GM12878 (cell line): Measurements from ENCODE around the gene ITPKB. TPM values are rescaled to one million over a fixed set of nuclear protein-coding genes. Genes with fewer than 3 reads are reported as not detected.

Experiments
- ATF7 ChIP-seq: fragments of 450-650 bp; IDR thresholded peaks from 2 replicates; pipeline ENCODE4 v1.6.1; 2016; ENCODE audit warnings: low read depth, mild to moderate bottlenecking
- BHLHE40 ChIP-seq, 2 experiments: fragments of 450-650 bp in 1 of 2; IDR thresholded peaks; 2 replicates each; pipeline ENCODE4 v1.6.1; 2011 to 2017; ENCODE audit warnings: low read depth in 2 of 2, borderline replicate concordance in 1 of 2, improper control_type of control experiment in 1 of 2, low read length in 1 of 2, mild to moderate bottlenecking in 1 of 2
- CHD2 ChIP-seq: IDR thresholded peaks from 2 replicates; pipeline ENCODE4 v1.6.1; 2011; ENCODE audit warnings: low read depth, low read length, improper control_type of control experiment, borderline replicate concordance
- EED ChIP-seq: sonication (generic); IDR thresholded peaks from 2 replicates; pipeline ENCODE4 v1.6.1; 2016; ENCODE audit warnings: antibody characterized with exemption, low read depth
- EP300 ChIP-seq, 2 experiments: fragments of 150-350 bp in 1 of 2; IDR thresholded peaks; 2 replicates each; pipeline ENCODE4 v1.6.1; 2011 to 2012; ENCODE audit warnings: low read depth in 2 of 2, low read length in 2 of 2, borderline replicate concordance in 1 of 2, improper control_type of control experiment in 1 of 2, inconsistent platforms in 1 of 2; ENCODE audit not compliant: control insufficient read depth in 1 of 2
- IKZF1 ChIP-seq: fragments of 450-650 bp; conservative IDR thresholded peaks from 2 replicates; pipeline ENCODE4 v1.6.1; 2017; ENCODE audit warnings: antibody characterized with exemption, mild to moderate bottlenecking
- MTA3 ChIP-seq: IDR thresholded peaks from 2 replicates; pipeline ENCODE4 v1.6.1; 2012; ENCODE audit warnings: low read length, inconsistent platforms, borderline replicate concordance
- MXI1 ChIP-seq: fragments of 150-350 bp; IDR thresholded peaks from 2 replicates; pipeline ENCODE4 v1.6.1; 2011; ENCODE audit warnings: low read depth, mild to moderate bottlenecking, inconsistent platforms, low read length, improper control_type of control experiment
- POLR2AphosphoS5 ChIP-seq: IDR thresholded peaks from 2 replicates; pipeline ENCODE4 v1.6.1; 2011; ENCODE audit warnings: mild to moderate bottlenecking, low read length, inconsistent platforms
- RAD51 ChIP-seq: fragments of 450-650 bp; IDR thresholded peaks from 2 replicates; pipeline ENCODE4 v1.6.1; 2016; ENCODE audit warnings: moderate library complexity, mild to moderate bottlenecking, inconsistent platforms
- RFX5 ChIP-seq: IDR thresholded peaks from 2 replicates; pipeline ENCODE4 v1.6.1; 2011; ENCODE audit warnings: low read depth, low read length, improper control_type of control experiment
- SIN3A ChIP-seq: IDR thresholded peaks from 2 replicates; pipeline ENCODE4 v1.6.1; 2012; ENCODE audit warnings: low read depth, low read length, improper control_type of control experiment
- SMAD1 ChIP-seq: fragments of 450-650 bp; IDR thresholded peaks from 2 replicates; pipeline ENCODE4 v1.6.1; 2018; ENCODE audit warnings: mild to moderate bottlenecking, low read depth; ENCODE audit not compliant: partially characterized antibody
- TARDBP ChIP-seq: IDR thresholded peaks from 2 replicates; pipeline ENCODE4 v1.6.1; 2016; ENCODE audit warnings: borderline replicate concordance
- polyA plus RNA-seq, 11 experiments: library from polyadenylated mRNA; depleted of rRNA in 4 of 11; unstranded in 6 of 11; stranded (reverse) in 5 of 11; fragments of >200 nt; fragmentation: Nextera tagmentation in 4 of 11; fragmentation: Illumina TruSeq in 1 of 11; extraction: Ambion mirVana in 4 of 11; extraction: Trizol in 1 of 11; gene quantifications; 1 replicate in 1 of 11; 2 replicates in 10 of 11; pipeline versions ENCODE4 v1.2.1 to v1.2.3, GENCODE V29; 2011 to 2016; ENCODE audit warnings: inconsistent platforms in 2 of 11, missing spikeins in 2 of 11, low read depth in 1 of 11
- total RNA-seq, 4 experiments: library from RNA; depleted of rRNA in 3 of 4; stranded (reverse); fragments of >200 nt in 3 of 4; fragmentation: Illumina TruSeq in 1 of 4; extraction: Trizol in 1 of 4; gene quantifications; 2 replicates each; pipeline versions ENCODE4 v1.2.1 to v1.2.3, GENCODE V29; 2013 to 2021
- TF ChIP-seq, protein P1 (sequence below): fragments of 450-650 bp; IDR thresholded peaks from 2 replicates; pipeline ENCODE4 v1.6.1; 2016; ENCODE audit warnings: mild to moderate bottlenecking
- TF ChIP-seq, protein P2 (sequence below): fragments of 450-650 bp; IDR thresholded peaks from 2 replicates; pipeline ENCODE4 v1.6.1; 2017; ENCODE audit warnings: low read depth, mild to moderate bottlenecking, moderate library complexity
- TF ChIP-seq, protein P3 (sequence below): IDR thresholded peaks from 2 replicates; pipeline ENCODE4 v1.6.1; 2012; ENCODE audit warnings: low read length, inconsistent platforms
- TF ChIP-seq, protein P4 (sequence below): fragments of 450-650 bp; IDR thresholded peaks from 2 replicates; pipeline ENCODE4 v1.6.1; 2017; ENCODE audit warnings: borderline replicate concordance
- TF ChIP-seq, protein P5 (sequence below): IDR thresholded peaks from 2 replicates; pipeline ENCODE4 v1.6.1; 2011; ENCODE audit warnings: low read depth, low read length, improper control_type of control experiment, borderline replicate concordance
- TF ChIP-seq, protein P6 (sequence below): fragments of 450-650 bp; IDR thresholded peaks from 2 replicates; pipeline ENCODE4 v1.6.1; 2018; ENCODE audit warnings: mild to moderate bottlenecking, low read depth, moderate library complexity; ENCODE audit not compliant: partially characterized antibody

Gene ITPKB
- total and polyA plus RNA-seq, 10 of the 15 experiments (the other 5 are each of a cell fraction or from before 2014, with no cell fraction given) = 1.3 to 38.7 (median 12.9) TPM

DNA sequence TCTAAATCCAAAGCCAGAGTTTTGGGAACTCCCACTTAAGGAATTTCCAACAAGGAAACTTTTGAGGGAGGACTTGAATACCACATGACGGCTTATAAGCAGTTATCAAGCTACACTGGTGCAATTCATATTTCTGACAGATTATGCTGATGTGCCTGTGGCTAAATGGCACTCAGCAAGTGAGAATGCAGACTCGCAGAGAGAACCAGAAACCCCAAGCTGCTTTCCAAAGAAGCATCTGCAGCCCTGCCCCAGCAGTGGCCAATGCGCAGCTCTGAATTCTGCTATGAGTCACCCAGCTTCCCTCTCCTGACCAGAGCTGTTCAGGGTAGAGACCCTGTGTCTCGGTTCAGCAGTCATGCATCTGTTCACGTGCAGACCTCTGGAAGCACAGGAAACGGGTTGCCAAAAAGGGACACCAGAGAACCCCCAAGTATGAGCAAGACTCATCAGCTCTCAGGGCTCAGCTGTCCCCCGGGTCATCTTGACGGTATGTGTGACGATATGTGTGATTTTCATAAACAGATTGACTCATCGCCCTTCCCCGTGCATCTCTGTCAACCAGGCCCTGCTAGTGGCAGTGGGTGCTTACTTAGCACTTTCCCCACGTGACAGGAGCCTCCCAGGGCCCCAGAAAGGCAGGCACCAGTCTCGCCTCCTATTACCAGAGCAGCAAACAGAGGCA, 76.3 kb downstream of the ITPKB start (continued):
- TF ChIP-seq, protein P1, sequence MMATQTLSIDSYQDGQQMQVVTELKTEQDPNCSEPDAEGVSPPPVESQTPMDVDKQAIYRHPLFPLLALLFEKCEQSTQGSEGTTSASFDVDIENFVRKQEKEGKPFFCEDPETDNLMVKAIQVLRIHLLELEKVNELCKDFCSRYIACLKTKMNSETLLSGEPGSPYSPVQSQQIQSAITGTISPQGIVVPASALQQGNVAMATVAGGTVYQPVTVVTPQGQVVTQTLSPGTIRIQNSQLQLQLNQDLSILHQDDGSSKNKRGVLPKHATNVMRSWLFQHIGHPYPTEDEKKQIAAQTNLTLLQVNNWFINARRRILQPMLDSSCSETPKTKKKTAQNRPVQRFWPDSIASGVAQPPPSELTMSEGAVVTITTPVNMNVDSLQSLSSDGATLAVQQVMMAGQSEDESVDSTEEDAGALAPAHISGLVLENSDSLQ = peak; percentile 88
- TF ChIP-seq MTA3 (peak; percentile 97), RAD51 (peak; percentile 96), RFX5 (0 out of 2 replicates have a peak, but pooled peaks have one; percentile 49), ATF7 (peak; percentile 97), SMAD1 (peak; percentile 41), CHD2 (peak; percentile 84; the same call in 1 of the 2 replicates), BHLHE40 (IDR thresholded peaks at IDR 0.05; ENCODE audit: borderline replicate concordance in 1 of 2, low read depth in 2 of 2, low read length in 1 of 2) (peak; percentile 100), EP300 (IDR thresholded peaks at IDR 0.05; ENCODE audit: borderline replicate concordance in 1 of 2, control insufficient read depth in 1 of 2, low read depth in 2 of 2, low read length in 2 of 2) (peak; percentile 98), IKZF1 (peak; percentile 99), POLR2AphosphoS5 (peak; percentile 40; the same call in 1 of the 2 replicates), SIN3A (peak; percentile 84; the same call in 1 of the 2 replicates), TARDBP (peak; percentile 85; the same call in 1 of the 2 replicates), EED (peak; percentile 100), MXI1 (peak; percentile 93)
- TF ChIP-seq, protein P2, sequence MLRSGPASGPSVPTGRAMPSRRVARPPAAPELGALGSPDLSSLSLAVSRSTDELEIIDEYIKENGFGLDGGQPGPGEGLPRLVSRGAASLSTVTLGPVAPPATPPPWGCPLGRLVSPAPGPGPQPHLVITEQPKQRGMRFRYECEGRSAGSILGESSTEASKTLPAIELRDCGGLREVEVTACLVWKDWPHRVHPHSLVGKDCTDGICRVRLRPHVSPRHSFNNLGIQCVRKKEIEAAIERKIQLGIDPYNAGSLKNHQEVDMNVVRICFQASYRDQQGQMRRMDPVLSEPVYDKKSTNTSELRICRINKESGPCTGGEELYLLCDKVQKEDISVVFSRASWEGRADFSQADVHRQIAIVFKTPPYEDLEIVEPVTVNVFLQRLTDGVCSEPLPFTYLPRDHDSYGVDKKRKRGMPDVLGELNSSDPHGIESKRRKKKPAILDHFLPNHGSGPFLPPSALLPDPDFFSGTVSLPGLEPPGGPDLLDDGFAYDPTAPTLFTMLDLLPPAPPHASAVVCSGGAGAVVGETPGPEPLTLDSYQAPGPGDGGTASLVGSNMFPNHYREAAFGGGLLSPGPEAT = peak; percentile 94
- TF ChIP-seq, protein P3, sequence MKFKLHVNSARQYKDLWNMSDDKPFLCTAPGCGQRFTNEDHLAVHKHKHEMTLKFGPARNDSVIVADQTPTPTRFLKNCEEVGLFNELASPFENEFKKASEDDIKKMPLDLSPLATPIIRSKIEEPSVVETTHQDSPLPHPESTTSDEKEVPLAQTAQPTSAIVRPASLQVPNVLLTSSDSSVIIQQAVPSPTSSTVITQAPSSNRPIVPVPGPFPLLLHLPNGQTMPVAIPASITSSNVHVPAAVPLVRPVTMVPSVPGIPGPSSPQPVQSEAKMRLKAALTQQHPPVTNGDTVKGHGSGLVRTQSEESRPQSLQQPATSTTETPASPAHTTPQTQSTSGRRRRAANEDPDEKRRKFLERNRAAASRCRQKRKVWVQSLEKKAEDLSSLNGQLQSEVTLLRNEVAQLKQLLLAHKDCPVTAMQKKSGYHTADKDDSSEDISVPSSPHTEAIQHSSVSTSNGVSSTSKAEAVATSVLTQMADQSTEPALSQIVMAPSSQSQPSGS = peak; percentile 99
- TF ChIP-seq, protein P4, sequence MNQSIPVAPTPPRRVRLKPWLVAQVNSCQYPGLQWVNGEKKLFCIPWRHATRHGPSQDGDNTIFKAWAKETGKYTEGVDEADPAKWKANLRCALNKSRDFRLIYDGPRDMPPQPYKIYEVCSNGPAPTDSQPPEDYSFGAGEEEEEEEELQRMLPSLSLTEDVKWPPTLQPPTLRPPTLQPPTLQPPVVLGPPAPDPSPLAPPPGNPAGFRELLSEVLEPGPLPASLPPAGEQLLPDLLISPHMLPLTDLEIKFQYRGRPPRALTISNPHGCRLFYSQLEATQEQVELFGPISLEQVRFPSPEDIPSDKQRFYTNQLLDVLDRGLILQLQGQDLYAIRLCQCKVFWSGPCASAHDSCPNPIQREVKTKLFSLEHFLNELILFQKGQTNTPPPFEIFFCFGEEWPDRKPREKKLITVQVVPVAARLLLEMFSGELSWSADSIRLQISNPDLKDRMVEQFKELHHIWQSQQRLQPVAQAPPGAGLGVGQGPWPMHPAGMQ = no peak
- TF ChIP-seq, protein P5, sequence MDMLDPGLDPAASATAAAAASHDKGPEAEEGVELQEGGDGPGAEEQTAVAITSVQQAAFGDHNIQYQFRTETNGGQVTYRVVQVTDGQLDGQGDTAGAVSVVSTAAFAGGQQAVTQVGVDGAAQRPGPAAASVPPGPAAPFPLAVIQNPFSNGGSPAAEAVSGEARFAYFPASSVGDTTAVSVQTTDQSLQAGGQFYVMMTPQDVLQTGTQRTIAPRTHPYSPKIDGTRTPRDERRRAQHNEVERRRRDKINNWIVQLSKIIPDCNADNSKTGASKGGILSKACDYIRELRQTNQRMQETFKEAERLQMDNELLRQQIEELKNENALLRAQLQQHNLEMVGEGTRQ = peak; percentile 85
- TF ChIP-seq, protein P6, sequence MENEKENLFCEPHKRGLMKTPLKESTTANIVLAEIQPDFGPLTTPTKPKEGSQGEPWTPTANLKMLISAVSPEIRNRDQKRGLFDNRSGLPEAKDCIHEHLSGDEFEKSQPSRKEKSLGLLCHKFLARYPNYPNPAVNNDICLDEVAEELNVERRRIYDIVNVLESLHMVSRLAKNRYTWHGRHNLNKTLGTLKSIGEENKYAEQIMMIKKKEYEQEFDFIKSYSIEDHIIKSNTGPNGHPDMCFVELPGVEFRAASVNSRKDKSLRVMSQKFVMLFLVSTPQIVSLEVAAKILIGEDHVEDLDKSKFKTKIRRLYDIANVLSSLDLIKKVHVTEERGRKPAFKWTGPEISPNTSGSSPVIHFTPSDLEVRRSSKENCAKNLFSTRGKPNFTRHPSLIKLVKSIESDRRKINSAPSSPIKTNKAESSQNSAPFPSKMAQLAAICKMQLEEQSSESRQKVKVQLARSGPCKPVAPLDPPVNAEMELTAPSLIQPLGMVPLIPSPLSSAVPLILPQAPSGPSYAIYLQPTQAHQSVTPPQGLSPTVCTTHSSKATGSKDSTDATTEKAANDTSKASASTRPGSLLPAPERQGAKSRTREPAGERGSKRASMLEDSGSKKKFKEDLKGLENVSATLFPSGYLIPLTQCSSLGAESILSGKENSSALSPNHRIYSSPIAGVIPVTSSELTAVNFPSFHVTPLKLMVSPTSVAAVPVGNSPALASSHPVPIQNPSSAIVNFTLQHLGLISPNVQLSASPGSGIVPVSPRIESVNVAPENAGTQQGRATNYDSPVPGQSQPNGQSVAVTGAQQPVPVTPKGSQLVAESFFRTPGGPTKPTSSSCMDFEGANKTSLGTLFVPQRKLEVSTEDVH = peak; percentile 59
